HG02623 (cell line): Measurements from ENCODE around the gene CPEB2.

Experiments used
- ATAC-seq: cut with Tn5 transposase; IDR thresholded peaks from one replicate; pipeline ENCODE4 v1.9.1; 2021; ENCODE audit warnings: moderate library complexity; ENCODE audit not compliant: unreplicated experiment

The CPEB2 gene

GRCh38 chr4:15010038-15010585, 7.8 kb downstream of the CPEB2 start:
- no peak for ATAC-seq

- no peak for ATAC-seq
These were observed 8.9 kb downstream of the CPEB2 start for GRCh38 chr4:15011166-15011565.

- ATAC-seq = no peak
These were observed 9.9 kb downstream of the CPEB2 start for GRCh38 chr4:15012017-15012788.

GRCh38 chr4:15013585-15013984, 11.3 kb downstream of the CPEB2 start:
- no peak for ATAC-seq

- no peak for ATAC-seq
These were observed 12.9 kb downstream of the CPEB2 start for GRCh38 chr4:15015170-15015569.

- no peak for ATAC-seq
These were observed 16.1 kb downstream of the CPEB2 start for GRCh38 chr4:15018361-15018760.

GRCh38 chr4:15020502-15021286, 18.4 kb downstream of the CPEB2 start:
- no peak for ATAC-seq

- no peak for ATAC-seq
These were observed 19.0 kb downstream of the CPEB2 start for GRCh38 chr4:15021311-15021710.

- ATAC-seq = no peak
These were observed 19.7 kb downstream of the CPEB2 start for GRCh38 chr4:15021946-15022345.

- ATAC-seq = no peak
These were observed 22.1 kb downstream of the CPEB2 start for GRCh38 chr4:15024386-15024785.

GRCh38 chr4:15025693-15026092, 23.4 kb downstream of the CPEB2 start:
- ATAC-seq = no peak

- no peak for ATAC-seq
These were observed 25.7 kb downstream of the CPEB2 start for GRCh38 chr4:15027921-15028435.

GRCh38 chr4:15031197-15031596, 28.9 kb downstream of the CPEB2 start:
- no peak for ATAC-seq

- no peak for ATAC-seq
These were observed 29.9 kb downstream of the CPEB2 start for GRCh38 chr4:15031993-15032675.

GRCh38 chr4:15034071-15034764, 31.9 kb downstream of the CPEB2 start:
- no peak for ATAC-seq

- no peak for ATAC-seq
These were observed 32.9 kb downstream of the CPEB2 start for GRCh38 chr4:15035159-15035558.

- no peak for ATAC-seq
These were observed 35.8 kb downstream of the CPEB2 start for GRCh38 chr4:15037923-15038541.

- no peak for ATAC-seq
These were observed 38.7 kb downstream of the CPEB2 start for GRCh38 chr4:15040916-15041463.

- ATAC-seq = no peak
These were observed 40.4 kb downstream of the CPEB2 start for GRCh38 chr4:15042529-15043167.
